ENCODE results near the gene SEMA6B.

- TF ChIP-seq POLR2A (IDR thresholded peaks at IDR 0.05) (no peak), CTCF (IDR thresholded peaks at IDR 0.05) (no peak)
Observed at GRCh38 chr19:4566402-4567051, 7.0 kb upstream of the SEMA6B start.

Data from heart left ventricle (tissue), 13 donors.